GM21576 (cell line): ENCODE data around the gene LDLR.
"Not testable (repeated sequence)": the region's sequence is repeated elsewhere in the genome, so short reads cannot be mapped to it uniquely, and the experiment has no call there.

ENCODE experiments used
- ATAC-seq: cut with Tn5 transposase; IDR thresholded peaks from one replicate; pipeline ENCODE4 v1.9.1; 2021; ENCODE audit warnings: mild to moderate bottlenecking, moderate library complexity; ENCODE audit not compliant: unreplicated experiment

Gene LDLR

DNA sequence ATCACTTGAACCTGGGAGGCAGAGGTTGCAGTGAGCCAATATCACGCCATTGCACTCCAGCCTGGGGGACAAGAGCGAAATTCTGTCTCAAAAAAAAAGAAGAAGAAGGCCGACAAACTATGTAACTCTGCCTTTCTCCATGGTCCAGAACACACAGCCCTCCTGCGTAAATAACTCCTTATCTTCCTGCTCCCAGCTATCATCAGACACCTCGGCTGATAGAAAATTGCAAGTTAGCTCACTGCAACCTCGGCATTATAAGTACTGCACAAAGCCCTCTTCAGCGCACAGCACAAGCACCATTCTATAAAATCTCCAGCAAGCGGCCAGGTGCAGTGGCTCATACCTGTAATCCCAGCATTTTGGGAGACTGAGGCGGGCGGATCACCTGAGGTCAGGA, 14.4 kb downstream of the LDLR start:
- not testable (repeated sequence) for ATAC-seq

DNA sequence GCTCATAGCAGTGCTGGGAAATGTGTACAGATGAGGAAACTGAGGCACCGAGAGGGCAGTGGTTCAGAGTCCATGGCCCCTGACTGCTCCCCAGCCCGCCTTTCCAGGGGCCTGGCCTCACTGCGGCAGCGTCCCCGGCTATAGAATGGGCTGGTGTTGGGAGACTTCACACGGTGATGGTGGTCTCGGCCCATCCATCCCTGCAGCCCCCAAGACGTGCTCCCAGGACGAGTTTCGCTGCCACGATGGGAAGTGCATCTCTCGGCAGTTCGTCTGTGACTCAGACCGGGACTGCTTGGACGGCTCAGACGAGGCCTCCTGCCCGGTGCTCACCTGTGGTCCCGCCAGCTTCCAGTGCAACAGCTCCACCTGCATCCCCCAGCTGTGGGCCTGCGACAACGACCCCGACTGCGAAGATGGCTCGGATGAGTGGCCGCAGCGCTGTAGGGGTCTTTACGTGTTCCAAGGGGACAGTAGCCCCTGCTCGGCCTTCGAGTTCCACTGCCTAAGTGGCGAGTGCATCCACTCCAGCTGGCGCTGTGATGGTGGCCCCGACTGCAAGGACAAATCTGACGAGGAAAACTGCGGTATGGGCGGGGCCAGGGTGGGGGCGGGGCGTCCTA, 15.9 kb downstream of the LDLR start:
- no peak for ATAC-seq

DNA sequence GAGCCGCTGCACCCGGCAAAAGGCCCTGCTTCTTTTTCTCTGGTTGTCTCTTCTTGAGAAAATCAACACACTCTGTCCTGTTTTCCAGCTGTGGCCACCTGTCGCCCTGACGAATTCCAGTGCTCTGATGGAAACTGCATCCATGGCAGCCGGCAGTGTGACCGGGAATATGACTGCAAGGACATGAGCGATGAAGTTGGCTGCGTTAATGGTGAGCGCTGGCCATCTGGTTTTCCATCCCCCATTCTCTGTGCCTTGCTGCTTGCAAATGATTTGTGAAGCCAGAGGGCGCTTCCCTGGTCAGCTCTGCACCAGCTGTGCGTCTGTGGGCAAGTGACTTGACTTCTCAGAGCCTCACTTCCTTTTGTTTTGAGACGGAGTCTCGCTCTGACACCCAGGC, 17.2 kb downstream of the LDLR start:
- no peak for ATAC-seq

DNA sequence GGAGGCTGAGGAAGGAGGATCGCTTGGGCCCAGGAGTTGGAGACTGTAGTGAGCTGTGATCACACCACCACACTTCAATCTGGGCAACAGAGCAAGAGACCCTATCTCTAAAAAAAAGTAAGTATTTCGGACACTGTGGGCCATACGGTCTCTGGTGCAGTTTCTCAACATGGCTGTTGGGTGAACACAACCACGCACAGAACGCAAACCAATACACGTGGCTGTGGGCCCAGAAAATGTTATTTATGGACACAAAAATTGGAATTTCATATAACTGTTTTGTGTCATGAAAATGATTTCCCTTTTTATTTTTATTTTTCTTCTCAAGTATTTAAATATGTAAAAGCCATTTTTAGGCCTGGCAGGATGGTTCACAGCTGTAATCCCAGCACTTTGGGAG, 19.5 kb downstream of the LDLR start:
- ATAC-seq = no peak

DNA sequence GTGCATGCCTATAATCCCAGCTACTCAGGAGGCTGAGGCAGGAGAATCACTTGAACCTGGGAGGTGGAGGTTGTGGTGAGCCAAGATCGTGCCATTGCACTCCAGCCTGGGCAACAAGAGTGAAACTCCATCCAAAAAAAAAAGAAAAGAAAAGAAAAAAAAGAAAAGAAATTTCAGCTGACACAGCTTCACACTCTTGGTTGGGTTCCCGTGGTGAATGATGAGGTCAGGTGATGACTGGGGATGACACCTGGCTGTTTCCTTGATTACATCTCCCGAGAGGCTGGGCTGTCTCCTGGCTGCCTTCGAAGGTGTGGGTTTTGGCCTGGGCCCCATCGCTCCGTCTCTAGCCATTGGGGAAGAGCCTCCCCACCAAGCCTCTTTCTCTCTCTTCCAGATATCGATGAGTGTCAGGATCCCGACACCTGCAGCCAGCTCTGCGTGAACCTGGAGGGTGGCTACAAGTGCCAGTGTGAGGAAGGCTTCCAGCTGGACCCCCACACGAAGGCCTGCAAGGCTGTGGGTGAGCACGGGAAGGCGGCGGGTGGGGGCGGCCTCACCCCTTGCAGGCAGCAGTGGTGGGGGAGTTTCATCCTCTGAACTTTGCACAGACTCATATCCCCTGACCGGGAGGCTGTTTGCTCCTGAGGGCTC, 22.0 kb downstream of the LDLR start:
- ATAC-seq = no peak

DNA sequence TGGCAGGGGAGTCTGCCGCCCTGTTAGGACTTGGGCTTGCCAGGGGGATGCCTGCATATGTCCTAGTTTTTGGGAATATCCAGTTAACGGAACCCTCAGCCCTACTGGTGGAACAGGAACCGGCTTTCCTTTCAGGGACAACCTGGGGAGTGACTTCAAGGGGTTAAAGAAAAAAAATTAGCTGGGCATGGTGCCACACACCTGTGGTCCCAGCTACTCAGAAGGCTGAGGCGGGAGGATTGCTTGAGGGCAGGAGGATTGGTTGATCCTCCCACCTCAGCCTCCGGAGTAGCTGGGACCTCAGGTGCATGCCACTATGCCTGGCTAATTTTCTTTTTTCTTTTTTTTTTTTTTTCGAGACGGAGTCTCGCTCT, 22.5 kb downstream of the LDLR start:
- ATAC-seq = no peak

DNA sequence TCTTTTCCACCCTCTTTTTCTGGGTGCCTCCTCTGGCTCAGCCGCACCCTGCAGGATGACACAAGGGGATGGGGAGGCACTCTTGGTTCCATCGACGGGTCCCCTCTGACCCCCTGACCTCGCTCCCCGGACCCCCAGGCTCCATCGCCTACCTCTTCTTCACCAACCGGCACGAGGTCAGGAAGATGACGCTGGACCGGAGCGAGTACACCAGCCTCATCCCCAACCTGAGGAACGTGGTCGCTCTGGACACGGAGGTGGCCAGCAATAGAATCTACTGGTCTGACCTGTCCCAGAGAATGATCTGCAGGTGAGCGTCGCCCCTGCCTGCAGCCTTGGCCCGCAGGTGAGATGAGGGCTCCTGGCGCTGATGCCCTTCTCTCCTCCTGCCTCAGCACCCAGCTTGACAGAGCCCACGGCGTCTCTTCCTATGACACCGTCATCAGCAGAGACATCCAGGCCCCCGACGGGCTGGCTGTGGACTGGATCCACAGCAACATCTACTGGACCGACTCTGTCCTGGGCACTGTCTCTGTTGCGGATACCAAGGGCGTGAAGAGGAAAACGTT, 24.0 kb downstream of the LDLR start:
- no peak for ATAC-seq

DNA sequence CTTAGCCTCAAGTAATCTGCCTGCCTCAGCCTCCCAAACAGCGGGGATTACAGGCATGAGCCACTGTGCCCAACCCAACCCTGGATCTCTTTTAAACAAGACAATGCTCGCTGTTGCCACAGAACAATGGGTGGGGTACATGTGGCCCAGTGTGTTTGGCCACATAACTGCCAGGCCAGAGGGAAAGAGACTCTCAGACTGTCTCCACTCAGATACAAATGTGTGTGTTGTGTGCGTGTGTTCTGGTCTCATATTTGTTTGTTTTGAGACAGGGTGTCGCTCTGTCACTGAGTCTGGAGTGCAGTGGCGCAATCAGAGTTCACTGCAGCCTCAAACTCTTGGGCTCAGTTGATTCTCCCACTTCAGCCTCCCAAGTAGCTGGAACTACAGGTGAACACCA, 25.8 kb downstream of the LDLR start:
- ATAC-seq = no peak

DNA sequence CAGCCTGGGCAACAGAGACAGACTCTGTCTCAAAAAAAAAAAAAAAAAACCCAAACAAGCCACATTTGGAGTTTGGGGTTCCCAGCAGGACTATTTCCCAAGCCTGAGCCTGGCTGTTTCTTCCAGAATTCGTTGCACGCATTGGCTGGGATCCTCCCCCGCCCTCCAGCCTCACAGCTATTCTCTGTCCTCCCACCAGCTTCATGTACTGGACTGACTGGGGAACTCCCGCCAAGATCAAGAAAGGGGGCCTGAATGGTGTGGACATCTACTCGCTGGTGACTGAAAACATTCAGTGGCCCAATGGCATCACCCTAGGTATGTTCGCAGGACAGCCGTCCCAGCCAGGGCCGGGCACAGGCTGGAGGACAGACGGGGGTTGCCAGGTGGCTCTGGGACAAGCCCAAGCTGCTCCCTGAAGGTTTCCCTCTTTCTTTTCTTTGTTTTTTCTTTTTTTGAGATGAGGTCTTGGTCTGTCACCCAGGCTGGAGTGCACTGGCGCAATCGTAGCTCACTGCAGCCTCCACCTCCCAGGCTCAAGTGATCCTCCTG, 26.7 kb downstream of the LDLR start:
- ATAC-seq = no peak

DNA sequence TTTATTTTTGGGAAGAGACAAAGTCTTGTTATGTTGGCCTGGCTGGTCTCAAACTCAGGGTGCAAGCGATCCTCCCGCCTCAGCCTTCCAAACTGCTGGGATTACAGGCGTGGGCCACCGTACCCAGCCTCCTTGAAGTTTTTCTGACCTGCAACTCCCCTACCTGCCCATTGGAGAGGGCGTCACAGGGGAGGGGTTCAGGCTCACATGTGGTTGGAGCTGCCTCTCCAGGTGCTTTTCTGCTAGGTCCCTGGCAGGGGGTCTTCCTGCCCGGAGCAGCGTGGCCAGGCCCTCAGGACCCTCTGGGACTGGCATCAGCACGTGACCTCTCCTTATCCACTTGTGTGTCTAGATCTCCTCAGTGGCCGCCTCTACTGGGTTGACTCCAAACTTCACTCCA, 27.2 kb downstream of the LDLR start:
- ATAC-seq = no peak

DNA sequence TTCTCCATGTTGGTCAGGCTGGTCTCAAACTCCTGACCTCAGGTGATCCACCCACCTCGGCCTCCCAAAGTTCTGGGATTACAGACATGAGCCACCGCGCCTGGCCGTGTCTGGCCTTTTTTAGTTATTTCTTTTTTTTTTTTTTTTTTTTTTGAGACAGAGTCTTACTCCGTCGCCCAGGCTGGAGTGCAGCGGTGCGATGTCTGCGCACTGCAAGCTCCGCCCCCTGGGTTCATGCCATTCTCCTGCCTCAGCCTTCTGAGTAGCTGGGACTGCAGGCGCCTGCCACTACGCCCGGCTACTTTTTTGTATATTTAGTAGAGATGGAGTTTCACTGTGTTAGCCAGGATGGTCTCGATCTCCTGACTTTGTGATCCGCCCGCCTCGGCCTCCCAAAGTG, 32.7 kb downstream of the LDLR start:
- ATAC-seq = not testable (repeated sequence)

DNA sequence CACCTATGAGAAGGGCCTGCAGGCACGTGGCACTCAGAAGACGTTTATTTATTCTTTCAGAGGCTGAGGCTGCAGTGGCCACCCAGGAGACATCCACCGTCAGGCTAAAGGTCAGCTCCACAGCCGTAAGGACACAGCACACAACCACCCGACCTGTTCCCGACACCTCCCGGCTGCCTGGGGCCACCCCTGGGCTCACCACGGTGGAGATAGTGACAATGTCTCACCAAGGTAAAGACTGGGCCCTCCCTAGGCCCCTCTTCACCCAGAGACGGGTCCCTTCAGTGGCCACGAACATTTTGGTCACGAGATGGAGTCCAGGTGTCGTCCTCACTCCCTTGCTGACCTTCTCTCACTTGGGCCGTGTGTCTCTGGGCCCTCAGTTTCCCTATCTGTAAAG, 33.9 kb downstream of the LDLR start:
- ATAC-seq = no peak

DNA sequence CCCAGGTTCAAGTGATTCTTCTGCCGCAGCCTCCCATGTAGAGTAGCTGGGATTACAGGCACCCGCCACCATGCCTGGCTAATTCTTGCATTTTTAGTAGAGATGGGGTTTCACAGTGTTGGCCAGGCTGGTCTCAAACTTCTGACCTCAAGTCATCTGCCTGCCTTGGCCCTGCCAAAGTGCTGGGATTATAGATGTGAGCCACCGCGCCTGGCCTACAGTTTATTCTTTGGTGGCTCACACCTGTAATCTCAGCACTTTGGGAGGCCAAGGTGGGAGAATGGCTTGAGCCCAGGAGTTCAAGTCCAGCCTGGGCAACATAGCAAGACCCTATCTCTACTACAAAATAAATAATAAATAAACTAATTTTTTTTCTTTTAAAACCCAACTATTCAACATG, 34.9 kb downstream of the LDLR start:
- ATAC-seq = not testable (repeated sequence)

DNA sequence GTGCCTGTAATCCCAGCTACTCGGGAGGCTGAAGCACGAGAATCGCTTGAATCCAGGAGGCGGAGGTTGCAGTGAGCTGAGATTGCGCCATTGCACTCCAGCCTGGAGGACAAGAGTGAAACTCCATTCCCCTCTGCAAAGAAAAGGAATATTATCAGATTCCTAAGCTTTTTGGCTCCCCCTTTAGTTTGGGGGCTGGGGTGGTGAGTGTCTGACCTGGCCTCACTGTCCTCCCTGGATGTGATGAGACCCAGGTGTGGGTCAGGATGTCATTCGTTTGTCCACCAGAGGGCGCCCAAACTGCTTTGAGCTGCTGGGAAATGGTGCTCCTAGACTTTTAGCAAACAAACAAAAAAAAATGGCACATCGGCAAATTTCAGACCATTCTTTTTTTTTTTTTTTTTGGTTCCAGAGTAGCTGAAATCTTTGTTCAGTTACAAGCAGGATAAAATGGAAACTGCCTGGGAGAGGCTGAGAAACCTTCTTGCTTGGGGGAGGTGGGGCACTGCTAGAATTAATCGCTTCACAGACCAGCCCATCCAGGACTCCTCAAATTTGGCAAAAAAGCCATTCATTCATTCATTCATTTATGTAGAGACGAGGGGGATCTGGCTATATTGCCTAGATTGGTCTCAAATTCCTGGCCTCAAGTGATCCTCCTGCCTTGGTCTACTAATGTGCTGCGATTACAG, 36.9 kb downstream of the LDLR start:
- ATAC-seq = no peak

DNA sequence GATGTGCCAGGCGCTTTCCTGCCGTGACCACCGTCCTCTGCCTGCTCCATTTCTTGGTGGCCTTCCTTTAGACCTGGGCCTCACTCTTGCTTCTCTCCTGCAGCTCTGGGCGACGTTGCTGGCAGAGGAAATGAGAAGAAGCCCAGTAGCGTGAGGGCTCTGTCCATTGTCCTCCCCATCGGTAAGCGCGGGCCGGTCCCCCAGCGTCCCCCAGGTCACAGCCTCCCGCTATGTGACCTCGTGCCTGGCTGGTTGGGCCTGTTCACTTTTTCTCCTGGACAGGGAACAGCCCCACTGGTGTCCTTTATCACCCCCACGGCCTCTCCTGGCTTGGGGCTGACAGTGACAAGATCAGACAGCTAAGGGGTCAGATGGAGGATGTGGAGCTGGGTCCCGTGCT, 38.6 kb downstream of the LDLR start:
- no peak for ATAC-seq

DNA sequence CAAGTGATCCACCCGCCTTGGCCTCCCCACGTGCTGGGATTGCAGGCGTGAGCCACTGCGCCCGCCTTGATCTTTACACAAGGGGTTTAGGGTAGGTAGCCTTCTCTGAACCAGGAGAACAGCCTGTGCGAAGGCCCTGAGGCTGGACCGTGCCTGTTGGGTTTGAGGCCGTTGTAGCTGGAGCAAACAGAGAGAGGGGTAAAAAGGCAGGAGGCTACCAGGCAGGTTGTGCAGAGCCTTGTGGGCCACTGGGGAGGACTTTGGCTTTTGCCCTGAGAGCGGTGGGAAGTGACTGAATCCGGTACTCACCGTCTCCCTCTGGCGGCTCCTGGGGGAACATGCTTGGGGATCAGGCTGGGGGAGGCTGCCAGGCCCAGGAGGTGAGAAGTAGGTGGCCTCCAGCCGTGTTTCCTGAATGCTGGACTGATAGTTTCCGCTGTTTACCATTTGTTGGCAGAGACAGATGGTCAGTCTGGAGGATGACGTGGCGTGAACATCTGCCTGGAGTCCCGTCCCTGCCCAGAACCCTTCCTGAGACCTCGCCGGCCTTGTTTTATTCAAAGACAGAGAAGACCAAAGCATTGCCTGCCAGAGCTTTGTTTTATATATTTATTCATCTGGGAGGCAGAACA, 41.7 kb downstream of the LDLR start:
- no peak for ATAC-seq

DNA sequence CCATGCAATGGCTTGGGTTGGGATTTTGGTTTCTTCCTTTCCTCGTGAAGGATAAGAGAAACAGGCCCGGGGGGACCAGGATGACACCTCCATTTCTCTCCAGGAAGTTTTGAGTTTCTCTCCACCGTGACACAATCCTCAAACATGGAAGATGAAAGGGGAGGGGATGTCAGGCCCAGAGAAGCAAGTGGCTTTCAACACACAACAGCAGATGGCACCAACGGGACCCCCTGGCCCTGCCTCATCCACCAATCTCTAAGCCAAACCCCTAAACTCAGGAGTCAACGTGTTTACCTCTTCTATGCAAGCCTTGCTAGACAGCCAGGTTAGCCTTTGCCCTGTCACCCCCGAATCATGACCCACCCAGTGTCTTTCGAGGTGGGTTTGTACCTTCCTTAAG, 42.2 kb downstream of the LDLR start:
- no peak for ATAC-seq

DNA sequence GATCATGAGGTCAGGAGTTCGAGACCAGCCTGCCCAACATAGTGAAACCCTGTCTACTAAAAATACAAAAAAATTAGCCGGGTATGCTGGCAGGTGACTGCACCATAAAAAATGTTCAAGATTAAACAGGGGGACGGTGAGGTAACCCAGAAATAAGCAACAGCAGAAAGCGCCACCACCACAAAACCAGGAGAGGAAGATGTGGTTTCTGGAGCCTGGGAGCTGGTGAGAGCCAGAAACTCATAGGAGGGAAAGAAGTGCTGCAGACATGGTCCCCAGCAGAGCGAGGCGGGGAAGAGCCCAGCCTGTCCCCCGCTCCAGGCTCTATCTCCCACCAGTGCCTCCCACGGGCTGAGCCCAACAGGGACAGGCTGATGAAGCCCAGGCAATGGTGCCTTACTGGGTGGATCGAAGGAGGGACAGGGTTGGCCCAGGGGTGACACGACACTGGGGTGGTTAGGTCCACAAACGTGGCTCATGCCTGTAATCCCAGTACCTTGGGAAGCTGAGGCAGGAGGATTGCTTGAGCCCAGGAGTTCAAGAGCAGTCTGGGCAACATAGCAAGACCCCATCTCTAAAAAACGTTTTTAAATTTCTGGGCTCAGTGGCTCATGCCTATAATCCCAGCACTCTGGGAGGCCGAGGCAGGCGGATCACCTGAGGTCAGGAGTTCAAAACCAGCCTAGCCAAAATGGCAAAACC, 47.3 kb downstream of the LDLR start:
- ATAC-seq = no peak

DNA sequence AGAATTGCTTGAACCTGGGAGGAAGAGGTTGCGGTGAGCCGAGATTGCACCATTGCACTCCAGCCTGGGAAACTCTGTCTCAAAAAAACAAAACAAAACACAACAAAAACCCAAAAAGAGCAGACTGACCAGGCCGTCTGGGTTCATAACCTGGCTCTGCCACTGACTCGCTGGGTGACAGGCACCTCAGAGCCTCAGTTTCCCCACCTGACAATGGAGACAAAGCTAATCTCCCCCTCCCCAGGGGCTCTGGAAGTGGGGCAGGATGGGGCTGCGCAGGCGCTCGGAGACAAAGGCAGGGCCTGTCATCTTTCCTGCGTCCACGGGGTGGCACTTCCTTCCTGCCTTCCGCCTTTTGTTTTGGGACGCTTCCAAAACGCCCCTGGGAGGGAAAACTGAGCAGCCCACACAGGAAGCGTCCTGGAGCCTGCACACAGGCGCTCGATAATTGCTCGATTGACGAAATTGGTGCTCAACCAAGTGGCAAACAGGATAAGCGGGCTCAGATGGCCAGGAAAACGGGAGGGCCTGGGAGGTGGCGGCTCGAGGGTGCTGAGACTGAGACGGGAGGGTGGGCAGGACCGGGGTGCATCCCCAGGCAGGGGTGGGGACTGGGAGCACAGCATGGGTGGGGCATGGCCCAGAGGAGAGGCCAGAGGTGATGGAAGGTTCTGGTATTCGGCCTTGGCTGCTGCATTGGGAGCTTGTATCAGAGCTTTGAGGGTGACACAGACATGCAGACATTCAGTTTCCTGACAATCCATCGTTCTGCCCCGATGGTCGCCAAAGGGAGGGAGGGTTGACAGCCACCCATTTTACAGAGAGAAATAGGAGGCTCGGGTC, 48.5 kb downstream of the LDLR start:
- ATAC-seq = no peak
